K562 (cell line): ENCODE data around the gene GOLPH3L. TPM values are rescaled to one million over a fixed set of nuclear protein-coding genes. Genes with fewer than 3 reads are reported as not detected.

ENCODE experiments used
- ATAC-seq: fragments of 200-7000 bp; cut with Tn5 transposase; 3 replicates; pipeline ENCODE4 v1.9.1; 2020; ENCODE audit warnings: moderate library complexity
- BruUV-seq: library from RNA; stranded (reverse); fragments of 400-500 nt; replicated peaks from 2 replicates; lab custom pipeline; 2021; lab: Mats Ljungman, UMichigan
- CTCF ChIA-PET: fragments of 300-600 bp; formaldehyde crosslinking; extraction: SDS; loops from one replicate; lab custom pipeline; 2021; ENCODE audit warnings: low intra/inter-chr PET ratio; lab: Yijun Ruan, JAX
- POLR2A ChIA-PET: fragments of 300-600, 350-650 bp; sonication (Branson Sonifier 250); formaldehyde crosslinking; extraction: SDS; loops from one replicate; lab custom pipeline; 2021; ENCODE audit warnings: antibody characterized with exemption, inconsistent platforms; lab: Yijun Ruan, JAX
- DNase-seq, 4 experiments: peaks; one replicate each; pipeline versions ENCODE4 v3.0.0 to v3.0.0-alpha.2; 2011 to 2018; ENCODE audit warnings: low spot score in 3 of 4, mixed read lengths in 3 of 4; ENCODE audit errors: extremely low read depth in 1 of 4
- FAIRE-seq: peaks from 2 replicates; lab custom pipeline; 2011; peaks lifted over from hg19 to GRCh38; lab: Jason Lieb, UNC
- H2AFZ ChIP-seq: 2 replicates; pipeline ENCODE4 v1.6.0; 2011; ENCODE audit warnings: low read depth, low read length, control low read depth, inconsistent platforms
- H3K27ac ChIP-seq: fragments of 200-600 bp; 3 replicates; pipeline ENCODE4 v1.8.0; 2011; ENCODE audit warnings: low read depth, mild to moderate bottlenecking, control low read depth, inconsistent platforms, low read length, moderate library complexity, mixed read lengths; ENCODE audit errors: extremely low read depth
- H3K27me3 ChIP-seq, 2 experiments: fragments of 300-600 bp in 1 of 2; 2 replicates in 1 of 2; 3 replicates in 1 of 2; pipeline versions ENCODE4 v1.6.0 to v1.8.0; 2011; ENCODE audit warnings: inconsistent platforms in 2 of 2, low read length in 2 of 2, mild to moderate bottlenecking in 1 of 2, mixed read lengths in 1 of 2, moderate library complexity in 1 of 2; ENCODE audit not compliant: control insufficient read depth in 2 of 2, insufficient read depth in 2 of 2
- H3K36me3 ChIP-seq: fragments of 300-600 bp; 3 replicates; pipeline ENCODE4 v1.8.0; 2011; ENCODE audit warnings: mild to moderate bottlenecking, low read length, inconsistent platforms; ENCODE audit not compliant: control insufficient read depth, insufficient read depth
- H3K4me1 ChIP-seq, 2 experiments: fragments of 200-600 bp in 1 of 2; replicated peaks in 1 of 2; 2 replicates in 1 of 2; 3 replicates in 1 of 2; pipeline versions ENCODE4 v1.5.1 to v1.8.0; 2011; ENCODE audit warnings: inconsistent platforms in 2 of 2, low read length in 2 of 2, mild to moderate bottlenecking in 1 of 2, mixed read lengths in 1 of 2, moderate library complexity in 1 of 2; ENCODE audit not compliant: control insufficient read depth in 2 of 2, insufficient read depth in 2 of 2
- H3K4me2 ChIP-seq: 2 replicates; pipeline ENCODE4 v1.6.1; 2011; ENCODE audit warnings: low read length, control low read depth, inconsistent platforms, mixed read lengths; ENCODE audit not compliant: insufficient read depth
- H3K4me3 ChIP-seq: fragments of 200-600 bp; sonication (generic), shearing (Covaris generic); 2 replicates; pipeline ENCODE4 v1.5.1; 2016; ENCODE audit warnings: control low read depth, inconsistent platforms
- H3K79me2 ChIP-seq: fragments of 200-600 bp; 3 replicates; pipeline ENCODE4 v1.8.0; 2011; ENCODE audit warnings: low read length, inconsistent platforms; ENCODE audit not compliant: control insufficient read depth, insufficient read depth
- H3K9ac ChIP-seq, 2 experiments: 2 replicates each; pipeline versions ENCODE4 v1.6.0 to v1.6.1; 2011; ENCODE audit warnings: low read depth in 2 of 2, low read length in 2 of 2, control low read depth in 1 of 2, inconsistent platforms in 1 of 2, mild to moderate bottlenecking in 1 of 2, mixed read lengths in 1 of 2; ENCODE audit not compliant: insufficient read depth in 1 of 2
- H3K9me1 ChIP-seq: one replicate; pipeline ENCODE4 v1.6.0; 2011; ENCODE audit warnings: inconsistent platforms, mild to moderate bottlenecking, low read length, moderate library complexity; ENCODE audit not compliant: control insufficient read depth, insufficient read depth
- H3K9me3 ChIP-seq: replicated peaks from 2 replicates; pipeline ENCODE4 v1.5.1; 2011; ENCODE audit warnings: low read depth, low read length, inconsistent platforms; ENCODE audit not compliant: control insufficient read depth, insufficient read depth
- H4K20me1 ChIP-seq: replicated peaks from 2 replicates; pipeline ENCODE4 v1.6.1; 2011; ENCODE audit warnings: low read length, inconsistent platforms, mixed read lengths; ENCODE audit not compliant: control insufficient read depth, insufficient read depth
- GTF2E2 ChIP-seq: fragments of 200-800 bp; sonication (Bioruptor generic); IDR thresholded peaks from 2 replicates; pipeline ENCODE4 v1.6.1; 2016; ENCODE audit warnings: missing genetic modification characterization, missing compliant biosample characterization
- MTA3 ChIP-seq: fragments of 450-650 bp; formaldehyde crosslinking; IDR thresholded peaks from 2 replicates; pipeline ENCODE4 v1.6.1; 2017; ENCODE audit warnings: mild to moderate bottlenecking, borderline replicate concordance
- NFIX ChIP-seq: fragments of 250-450 bp; sonication (Bioruptor Pico); IDR thresholded peaks from 2 replicates; pipeline ENCODE4 v1.4.0; 2020; ENCODE audit warnings: low read depth, mild to moderate bottlenecking, moderate library complexity
- NKRF ChIP-seq: fragments of 450-650 bp; IDR thresholded peaks from 2 replicates; pipeline ENCODE4 v1.6.1; 2016; ENCODE audit warnings: borderline replicate concordance
- PML ChIP-seq: IDR thresholded peaks from 2 replicates; pipeline ENCODE4 v1.6.1; 2012; ENCODE audit warnings: low read length, inconsistent platforms
- POLR3A ChIP-seq: IDR thresholded peaks from 2 replicates; pipeline ENCODE4 v1.6.1; 2011; ENCODE audit warnings: borderline replicate concordance, mild to moderate bottlenecking, moderate library complexity; ENCODE audit not compliant: insufficient read length, insufficient read depth; ENCODE audit errors: extremely low read depth
- SAP30 ChIP-seq: fragments of 200-600 bp; sonication (generic); IDR thresholded peaks from 2 replicates; pipeline ENCODE4 v1.6.1; 2012; ENCODE audit warnings: borderline replicate concordance, low read depth, mild to moderate bottlenecking, moderate library complexity, low read length, control low read depth, inconsistent platforms; ENCODE audit not compliant: insufficient read depth, poor library complexity, severe bottlenecking
- ZBTB40 ChIP-seq, 2 experiments: fragments of 450-650 bp in 1 of 2; sonication (generic) in 1 of 2; formaldehyde crosslinking in 1 of 2; IDR thresholded peaks; 2 replicates each; pipeline versions ENCODE4 v1.7.1 to v1.9.0; 2016 to 2022; ENCODE audit warnings: inconsistent platforms in 1 of 2, mild to moderate bottlenecking in 1 of 2, missing genetic modification reagents in 1 of 2
- ZFX ChIP-seq: sonication (generic); formaldehyde crosslinking; IDR thresholded peaks from 2 replicates; pipeline ENCODE4 v1.8.0; 2022; ENCODE audit warnings: mild to moderate bottlenecking, missing genetic modification reagents, moderate library complexity
- ZNF431 ChIP-seq: sonication (generic); formaldehyde crosslinking; IDR thresholded peaks from 2 replicates; pipeline ENCODE4 v1.8.0; 2022; ENCODE audit warnings: mild to moderate bottlenecking, missing genetic modification reagents
- WGBS: fragments of 100-300 bp; shearing (Covaris generic); methylation state at CpG from one replicate; pipeline ENCODE4 v1.1.6; 2016; ENCODE audit warnings: low coverage, mixed read lengths; ENCODE audit not compliant: insufficient coverage; ENCODE audit errors: missing lambda C conversion rate; 5-methylcytosine and 5-hydroxymethylcytosine counted together
- in situ Hi-C: fragments of 300-500 bp; cut with MboI; formaldehyde crosslinking; loops from 4 replicates; pipeline ENCODE4 v1.15.0; 2018; ENCODE audit warnings: inconsistent platforms, mixed read lengths
- intact Hi-C: fragments of 100-400 bp; cut with micrococcal nuclease; formaldehyde crosslinking; loops from 2 replicates; pipeline ENCODE4 v1.14.2; 2022
- polyA plus RNA-seq, 8 experiments: library from polyadenylated mRNA; depleted of rRNA in 4 of 8; stranded (reverse) in 5 of 8; unstranded in 3 of 8; fragments of >200 nt; fragmentation: Nextera tagmentation in 2 of 8; fragmentation: Illumina TruSeq in 1 of 8; extraction: Ambion mirVana in 2 of 8; extraction: Trizol in 1 of 8; gene quantifications; 2 replicates each; pipeline versions ENCODE4 v1.2.1 to v1.2.3, GENCODE V29; 2011 to 2014; ENCODE audit warnings: inconsistent platforms in 1 of 8, missing spikeins in 1 of 8
- total RNA-seq, 7 experiments: library from RNA; depleted of rRNA in 6 of 7; stranded (reverse); fragments of >200 nt in 6 of 7; fragmentation: Illumina TruSeq in 2 of 7; extraction: Trizol in 2 of 7; gene quantifications; 2 replicates each; pipeline versions ENCODE4 v1.2.1 to v1.2.3, GENCODE V29; 2011 to 2021; ENCODE audit warnings: low replicate concordance in 1 of 7

GOLPH3L gene
- total and polyA plus RNA-seq, 9 of the 15 experiments (the other 6 are each of a cell fraction or from before 2014, with no cell fraction given): 8.1 to 42.1 (median 21.6) TPM

GRCh38 chr1:150696162-150696561, 792 bp downstream of the GOLPH3L start:
- BruUV-seq: TSS peak; percentile 55
- peak overlapping the region in 1 of 2 experiments; percentile 70; a peak in 2 of 4 replicates for H3K9ac ChIP-seq
- 5% methylated on average over 1 of the region's 1 CpG for WGBS
- no peak overlapping the region for H2AFZ ChIP-seq
- TF ChIP-seq NKRF: peak; percentile 35; the same call in 1 of the 2 replicates
- 0 out of 2 replicates have a peak, but pooled peaks have one; percentile 2 for TF ChIP-seq PML
- no peak for TF ChIP-seq MTA3
- TF ChIP-seq ZNF431: no peak
- TF ChIP-seq ZFX: peak; percentile 40; the same call in 1 of the 2 replicates
- TF ChIP-seq SAP30: peak; percentile 16
- TF ChIP-seq GTF2E2 (tag): 0 out of 2 replicates have a peak, but pooled peaks have one; percentile 52
- TF ChIP-seq POLR3A: no peak
- no peak for TF ChIP-seq NFIX (CRISPR knock-in tag)
- peak; percentile 89 for TF ChIP-seq ZBTB40 (IDR thresholded peaks at IDR 0.05)
- no peak for TF ChIP-seq ZBTB40 (CRISPR knock-in tag; IDR thresholded peaks at IDR 0.05)
- H3K4me2 ChIP-seq: peak overlapping the region; percentile 68
- H3K4me1 ChIP-seq: no peaks in the 10 kb centered on the region; a peak in 1 of 5 replicates
- H4K20me1 ChIP-seq: no peaks in the 10 kb centered on the region
- in situ Hi-C loops: no loop called here
- H3K27me3 ChIP-seq: no peaks in the 10 kb centered on the region
- ChIA-PET CTCF (no interaction called here), POLR2A (interaction anchor here (0.5 to 2.3 kb wide), 7 partner anchors 17 to 273 kb away, joined by 3 to 10 read pairs (median 3); partner anchors contain the start of gene MCL1)
- no peaks in the 10 kb centered on the region for H3K9me3 ChIP-seq
- no peaks in the 10 kb centered on the region for H3K9me1 ChIP-seq
- H3K79me2 ChIP-seq: peaks cover 28% of the 10 kb centered on the region
- peak; percentile 27 for ATAC-seq
- intact Hi-C loops: loop anchor here (2.0 kb wide), 2 partner anchors 67 to 135 kb away; partner anchors contain the start of gene ENSA
- peaks cover 29% of the 10 kb centered on the region for H3K36me3 ChIP-seq
- H3K4me3 ChIP-seq: peak overlapping the region; percentile 55
- FAIRE-seq: no peak
- DNase-seq: peak in 1 of 4 experiments; percentile 30
- peak overlapping the region; percentile 55 for H3K27ac ChIP-seq
